ENCODE results near the gene DAAM1.
A peak's percentile ranks its signal among the peaks of the same experiment; 100 is the strongest.

The DAAM1 gene

DNA sequence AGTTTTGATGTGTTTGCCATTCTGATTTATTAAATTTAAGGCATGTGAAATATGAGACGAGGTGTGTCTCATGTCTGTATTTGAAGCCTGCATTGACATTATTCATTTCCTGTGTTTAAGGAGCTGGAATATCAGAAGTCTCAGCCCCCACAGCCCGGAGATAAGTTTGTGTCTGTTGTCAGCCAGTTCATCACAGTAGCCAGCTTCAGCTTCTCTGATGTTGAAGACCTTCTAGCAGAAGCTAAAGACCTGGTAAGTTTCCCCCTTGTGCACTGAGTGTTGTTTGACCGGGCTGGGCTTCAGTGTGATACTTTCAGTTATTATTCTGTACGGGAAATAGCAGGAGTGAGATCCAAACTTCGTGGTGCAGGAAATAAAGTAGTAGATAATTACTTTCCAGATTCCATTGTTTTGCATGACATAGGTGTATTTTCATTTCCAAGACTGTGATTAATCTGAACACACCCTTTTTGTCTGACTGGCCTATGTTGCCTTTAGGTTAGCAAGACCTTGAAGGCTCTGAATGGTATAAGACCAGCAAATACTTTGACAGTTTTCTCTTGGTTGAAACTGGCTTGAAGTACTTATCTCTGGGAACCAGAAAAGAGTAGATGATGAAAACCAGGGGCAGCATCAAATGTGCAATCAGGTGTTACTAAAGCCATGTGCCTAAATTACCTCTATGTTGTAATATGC is 175.2 kb downstream of the DAAM1 start:
- ATAC-seq, result peak; percentile 65

GRCh38 chr14:59370158-59370742 is 181.8 kb downstream of the DAAM1 start:
- TF ChIP-seq OSR1 (CRISPR knock-in tag; IDR thresholded peaks at IDR 0.05) (no peak), ISL1 (CRISPR knock-in tag; IDR thresholded peaks at IDR 0.05) (no peak), ZC3H10 (CRISPR knock-in tag; IDR thresholded peaks at IDR 0.05) (no peak), CSDC2 (CRISPR knock-in tag; IDR thresholded peaks at IDR 0.05) (no peak), ZNF565 (CRISPR knock-in tag; conservative IDR thresholded peaks at IDR 0.05; ENCODE audit: low read depth) (no peak), GLIS3 (CRISPR knock-in tag; IDR thresholded peaks at IDR 0.05) (no peak), ARNTL (CRISPR knock-in tag; IDR thresholded peaks at IDR 0.05; ENCODE audit: borderline replicate concordance, low read depth) (no peak), SNAI2 (CRISPR knock-in tag; IDR thresholded peaks at IDR 0.05) (no peak), ZFP3 (CRISPR knock-in tag; IDR thresholded peaks at IDR 0.05) (no peak), BACH2 (CRISPR knock-in tag; IDR thresholded peaks at IDR 0.05; ENCODE audit: borderline replicate concordance) (no peak), ZNF8 (CRISPR knock-in tag; IDR thresholded peaks at IDR 0.05) (no peak), TOX (CRISPR knock-in tag; IDR thresholded peaks at IDR 0.05; ENCODE audit: borderline replicate concordance) (no peak), PPARA (CRISPR knock-in tag; IDR thresholded peaks at IDR 0.05; ENCODE audit: borderline replicate concordance) (no peak), ZFP30 (CRISPR knock-in tag; IDR thresholded peaks at IDR 0.05) (no peak), TCF4 (CRISPR knock-in tag; IDR thresholded peaks at IDR 0.05; ENCODE audit: borderline replicate concordance) (no peak)
- TF ChIP-seq, protein P1, sequence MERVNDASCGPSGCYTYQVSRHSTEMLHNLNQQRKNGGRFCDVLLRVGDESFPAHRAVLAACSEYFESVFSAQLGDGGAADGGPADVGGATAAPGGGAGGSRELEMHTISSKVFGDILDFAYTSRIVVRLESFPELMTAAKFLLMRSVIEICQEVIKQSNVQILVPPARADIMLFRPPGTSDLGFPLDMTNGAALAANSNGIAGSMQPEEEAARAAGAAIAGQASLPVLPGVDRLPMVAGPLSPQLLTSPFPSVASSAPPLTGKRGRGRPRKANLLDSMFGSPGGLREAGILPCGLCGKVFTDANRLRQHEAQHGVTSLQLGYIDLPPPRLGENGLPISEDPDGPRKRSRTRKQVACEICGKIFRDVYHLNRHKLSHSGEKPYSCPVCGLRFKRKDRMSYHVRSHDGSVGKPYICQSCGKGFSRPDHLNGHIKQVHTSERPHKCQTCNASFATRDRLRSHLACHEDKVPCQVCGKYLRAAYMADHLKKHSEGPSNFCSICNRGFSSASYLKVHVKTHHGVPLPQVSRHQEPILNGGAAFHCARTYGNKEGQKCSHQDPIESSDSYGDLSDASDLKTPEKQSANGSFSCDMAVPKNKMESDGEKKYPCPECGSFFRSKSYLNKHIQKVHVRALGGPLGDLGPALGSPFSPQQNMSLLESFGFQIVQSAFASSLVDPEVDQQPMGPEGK (CRISPR knock-in tag; IDR thresholded peaks at IDR 0.05; ENCODE audit: borderline replicate concordance), result no peak
- TF ChIP-seq, protein P2, sequence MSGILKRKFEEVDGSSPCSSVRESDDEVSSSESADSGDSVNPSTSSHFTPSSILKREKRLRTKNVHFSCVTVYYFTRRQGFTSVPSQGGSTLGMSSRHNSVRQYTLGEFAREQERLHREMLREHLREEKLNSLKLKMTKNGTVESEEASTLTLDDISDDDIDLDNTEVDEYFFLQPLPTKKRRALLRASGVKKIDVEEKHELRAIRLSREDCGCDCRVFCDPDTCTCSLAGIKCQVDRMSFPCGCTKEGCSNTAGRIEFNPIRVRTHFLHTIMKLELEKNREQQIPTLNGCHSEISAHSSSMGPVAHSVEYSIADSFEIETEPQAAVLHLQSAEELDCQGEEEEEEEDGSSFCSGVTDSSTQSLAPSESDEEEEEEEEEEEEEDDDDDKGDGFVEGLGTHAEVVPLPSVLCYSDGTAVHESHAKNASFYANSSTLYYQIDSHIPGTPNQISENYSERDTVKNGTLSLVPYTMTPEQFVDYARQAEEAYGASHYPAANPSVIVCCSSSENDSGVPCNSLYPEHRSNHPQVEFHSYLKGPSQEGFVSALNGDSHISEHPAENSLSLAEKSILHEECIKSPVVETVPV (CRISPR knock-in tag; IDR thresholded peaks at IDR 0.05), result no peak
- TF ChIP-seq, protein P3, sequence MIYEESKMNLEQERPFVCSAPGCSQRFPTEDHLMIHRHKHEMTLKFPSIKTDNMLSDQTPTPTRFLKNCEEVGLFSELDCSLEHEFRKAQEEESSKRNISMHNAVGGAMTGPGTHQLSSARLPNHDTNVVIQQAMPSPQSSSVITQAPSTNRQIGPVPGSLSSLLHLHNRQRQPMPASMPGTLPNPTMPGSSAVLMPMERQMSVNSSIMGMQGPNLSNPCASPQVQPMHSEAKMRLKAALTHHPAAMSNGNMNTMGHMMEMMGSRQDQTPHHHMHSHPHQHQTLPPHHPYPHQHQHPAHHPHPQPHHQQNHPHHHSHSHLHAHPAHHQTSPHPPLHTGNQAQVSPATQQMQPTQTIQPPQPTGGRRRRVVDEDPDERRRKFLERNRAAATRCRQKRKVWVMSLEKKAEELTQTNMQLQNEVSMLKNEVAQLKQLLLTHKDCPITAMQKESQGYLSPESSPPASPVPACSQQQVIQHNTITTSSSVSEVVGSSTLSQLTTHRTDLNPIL (CRISPR knock-in tag; IDR thresholded peaks at IDR 0.05; ENCODE audit: low read depth), result no peak
- TF ChIP-seq, protein P4, sequence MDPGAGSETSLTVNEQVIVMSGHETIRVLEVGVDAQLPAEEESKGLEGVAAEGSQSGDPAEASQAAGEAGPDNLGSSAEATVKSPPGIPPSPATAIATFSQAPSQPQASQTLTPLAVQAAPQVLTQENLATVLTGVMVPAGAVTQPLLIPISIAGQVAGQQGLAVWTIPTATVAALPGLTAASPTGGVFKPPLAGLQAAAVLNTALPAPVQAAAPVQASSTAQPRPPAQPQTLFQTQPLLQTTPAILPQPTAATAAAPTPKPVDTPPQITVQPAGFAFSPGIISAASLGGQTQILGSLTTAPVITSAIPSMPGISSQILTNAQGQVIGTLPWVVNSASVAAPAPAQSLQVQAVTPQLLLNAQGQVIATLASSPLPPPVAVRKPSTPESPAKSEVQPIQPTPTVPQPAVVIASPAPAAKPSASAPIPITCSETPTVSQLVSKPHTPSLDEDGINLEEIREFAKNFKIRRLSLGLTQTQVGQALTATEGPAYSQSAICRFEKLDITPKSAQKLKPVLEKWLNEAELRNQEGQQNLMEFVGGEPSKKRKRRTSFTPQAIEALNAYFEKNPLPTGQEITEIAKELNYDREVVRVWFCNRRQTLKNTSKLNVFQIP (CRISPR knock-in tag; IDR thresholded peaks at IDR 0.05; ENCODE audit: borderline replicate concordance, low read depth), result no peak
- TF ChIP-seq, protein P5, sequence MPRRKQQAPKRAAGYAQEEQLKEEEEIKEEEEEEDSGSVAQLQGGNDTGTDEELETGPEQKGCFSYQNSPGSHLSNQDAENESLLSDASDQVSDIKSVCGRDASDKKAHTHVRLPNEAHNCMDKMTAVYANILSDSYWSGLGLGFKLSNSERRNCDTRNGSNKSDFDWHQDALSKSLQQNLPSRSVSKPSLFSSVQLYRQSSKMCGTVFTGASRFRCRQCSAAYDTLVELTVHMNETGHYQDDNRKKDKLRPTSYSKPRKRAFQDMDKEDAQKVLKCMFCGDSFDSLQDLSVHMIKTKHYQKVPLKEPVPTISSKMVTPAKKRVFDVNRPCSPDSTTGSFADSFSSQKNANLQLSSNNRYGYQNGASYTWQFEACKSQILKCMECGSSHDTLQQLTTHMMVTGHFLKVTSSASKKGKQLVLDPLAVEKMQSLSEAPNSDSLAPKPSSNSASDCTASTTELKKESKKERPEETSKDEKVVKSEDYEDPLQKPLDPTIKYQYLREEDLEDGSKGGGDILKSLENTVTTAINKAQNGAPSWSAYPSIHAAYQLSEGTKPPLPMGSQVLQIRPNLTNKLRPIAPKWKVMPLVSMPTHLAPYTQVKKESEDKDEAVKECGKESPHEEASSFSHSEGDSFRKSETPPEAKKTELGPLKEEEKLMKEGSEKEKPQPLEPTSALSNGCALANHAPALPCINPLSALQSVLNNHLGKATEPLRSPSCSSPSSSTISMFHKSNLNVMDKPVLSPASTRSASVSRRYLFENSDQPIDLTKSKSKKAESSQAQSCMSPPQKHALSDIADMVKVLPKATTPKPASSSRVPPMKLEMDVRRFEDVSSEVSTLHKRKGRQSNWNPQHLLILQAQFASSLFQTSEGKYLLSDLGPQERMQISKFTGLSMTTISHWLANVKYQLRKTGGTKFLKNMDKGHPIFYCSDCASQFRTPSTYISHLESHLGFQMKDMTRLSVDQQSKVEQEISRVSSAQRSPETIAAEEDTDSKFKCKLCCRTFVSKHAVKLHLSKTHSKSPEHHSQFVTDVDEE (CRISPR knock-in tag; IDR thresholded peaks at IDR 0.05), result no peak
- no peak for ATAC-seq

More for the DNA sequence above, 175.2 kb downstream of the DAAM1 start:
- TF ChIP-seq RARB (CRISPR knock-in tag; IDR thresholded peaks at IDR 0.05), result no peak

GRCh38 chr14:59371771-59372170 is 183.3 kb downstream of the DAAM1 start:
- ATAC-seq, result no peak
- TF ChIP-seq, protein P2 (CRISPR knock-in tag; IDR thresholded peaks at IDR 0.05), result no peak
- TF ChIP-seq ARNTL (CRISPR knock-in tag; IDR thresholded peaks at IDR 0.05; ENCODE audit: borderline replicate concordance, low read depth), result no peak

Data from SK-N-SH treated with all-trans-retinoic acid at 6 μM for 48 hours (cell line).